ENCODE data around the gene ITIH1.
"Not testable (repeated sequence)": the region's sequence is repeated elsewhere in the genome, so short reads cannot be mapped to it uniquely, and the experiment has no call there.

ITIH1 gene

DNA sequence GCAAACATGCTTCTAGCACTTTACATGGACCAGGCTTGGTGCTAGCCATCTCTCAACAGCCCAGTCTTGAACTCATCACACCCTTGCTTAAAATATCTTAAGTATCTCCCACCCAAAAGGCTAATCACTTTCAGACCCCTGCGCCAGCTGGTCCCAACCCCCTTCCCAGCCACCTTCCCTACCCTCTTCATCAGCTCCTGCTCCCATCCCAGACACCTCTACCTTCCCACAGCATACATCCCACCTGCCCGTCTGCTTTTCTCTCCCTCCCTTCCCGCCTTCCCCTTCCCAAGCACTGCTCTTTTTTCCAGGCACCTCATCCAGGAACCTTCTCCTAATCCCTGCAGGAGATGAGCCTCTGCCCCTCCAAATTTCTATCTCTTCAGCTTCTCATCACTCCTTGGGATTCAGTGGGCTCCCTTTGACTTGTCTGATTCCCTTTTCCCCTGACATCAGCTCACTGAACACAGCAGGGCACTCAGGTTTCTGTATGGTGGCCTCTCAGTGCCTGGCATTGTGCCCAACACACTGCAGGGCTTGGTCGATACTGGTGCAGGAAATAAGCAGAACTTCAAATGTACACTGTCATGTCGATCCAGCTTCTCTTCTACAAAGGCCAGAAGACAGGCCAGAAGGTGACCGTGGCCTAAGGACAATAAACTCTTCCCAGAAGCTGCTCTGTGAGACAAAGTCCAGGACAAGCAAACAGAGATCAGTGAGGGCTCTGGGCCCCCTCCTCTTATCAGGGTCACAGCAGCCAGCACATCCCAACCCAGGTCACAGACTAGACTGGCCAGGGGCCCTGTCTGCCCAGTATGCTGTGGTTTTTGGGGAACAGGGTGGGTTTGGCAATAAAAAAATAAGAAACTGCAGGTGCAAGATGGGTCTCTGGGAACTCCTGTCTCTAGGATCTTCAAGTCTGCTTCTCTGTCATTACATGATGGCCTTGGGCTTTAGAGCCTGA, 2.2 kb upstream of the ITIH1 start:
- no peaks in the 10 kb centered on the region for H3K27me3 ChIP-seq (replicated peaks; ENCODE audit: insufficient read depth, low read length)
- H2AFZ ChIP-seq (ENCODE audit: low read length), result peak overlapping the region; percentile 3; the same call in 1 of the 2 replicates
- H4K20me1 ChIP-seq (ENCODE audit: insufficient read depth, low read length), result no peaks in the 10 kb centered on the region
- H3K4me2 ChIP-seq (ENCODE audit: low read depth, low read length), result no peak overlapping the region
- no peak overlapping the region for H3K4me3 ChIP-seq (ENCODE audit: low read length)
- H3K27ac ChIP-seq (ENCODE audit: low read length), result no peak overlapping the region
- peaks cover under 1% of the 10 kb centered on the region for H3K79me2 ChIP-seq (ENCODE audit: low read length)
- H3K9me2 ChIP-seq (replicated peaks; ENCODE audit: insufficient read depth, low read length), result no peaks in the 10 kb centered on the region
- H3F3A ChIP-seq (ENCODE audit: insufficient read depth, low read length), result 0 out of 2 replicates have a peak, but pooled peaks cover under 1% of the 10 kb centered on the region
- H3K9me3 ChIP-seq (replicated peaks; ENCODE audit: insufficient read depth, low read length), result no peaks in the 10 kb centered on the region
- no peak for DNase-seq
- H3K4me1 ChIP-seq (ENCODE audit: low read length), result 0 out of 2 replicates have a peak, but pooled peaks cover 2% of the 10 kb centered on the region
- H3K36me3 ChIP-seq (replicated peaks; ENCODE audit: insufficient read depth, low read length), result no peaks in the 10 kb centered on the region
- H3K9ac ChIP-seq (ENCODE audit: low read length), result no peak overlapping the region
- TF ChIP-seq EZH2phosphoT487 (IDR thresholded peaks at IDR 0.05; ENCODE audit: low read length), result no peak
- TF ChIP-seq, protein P1, sequence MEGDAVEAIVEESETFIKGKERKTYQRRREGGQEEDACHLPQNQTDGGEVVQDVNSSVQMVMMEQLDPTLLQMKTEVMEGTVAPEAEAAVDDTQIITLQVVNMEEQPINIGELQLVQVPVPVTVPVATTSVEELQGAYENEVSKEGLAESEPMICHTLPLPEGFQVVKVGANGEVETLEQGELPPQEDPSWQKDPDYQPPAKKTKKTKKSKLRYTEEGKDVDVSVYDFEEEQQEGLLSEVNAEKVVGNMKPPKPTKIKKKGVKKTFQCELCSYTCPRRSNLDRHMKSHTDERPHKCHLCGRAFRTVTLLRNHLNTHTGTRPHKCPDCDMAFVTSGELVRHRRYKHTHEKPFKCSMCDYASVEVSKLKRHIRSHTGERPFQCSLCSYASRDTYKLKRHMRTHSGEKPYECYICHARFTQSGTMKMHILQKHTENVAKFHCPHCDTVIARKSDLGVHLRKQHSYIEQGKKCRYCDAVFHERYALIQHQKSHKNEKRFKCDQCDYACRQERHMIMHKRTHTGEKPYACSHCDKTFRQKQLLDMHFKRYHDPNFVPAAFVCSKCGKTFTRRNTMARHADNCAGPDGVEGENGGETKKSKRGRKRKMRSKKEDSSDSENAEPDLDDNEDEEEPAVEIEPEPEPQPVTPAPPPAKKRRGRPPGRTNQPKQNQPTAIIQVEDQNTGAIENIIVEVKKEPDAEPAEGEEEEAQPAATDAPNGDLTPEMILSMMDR (IDR thresholded peaks at IDR 0.05; ENCODE audit: low read length), result no peak
- TF ChIP-seq EZH2 (optimal IDR thresholded peaks at IDR 0.05; ENCODE audit: low read depth, low read length), result no peak

DNA sequence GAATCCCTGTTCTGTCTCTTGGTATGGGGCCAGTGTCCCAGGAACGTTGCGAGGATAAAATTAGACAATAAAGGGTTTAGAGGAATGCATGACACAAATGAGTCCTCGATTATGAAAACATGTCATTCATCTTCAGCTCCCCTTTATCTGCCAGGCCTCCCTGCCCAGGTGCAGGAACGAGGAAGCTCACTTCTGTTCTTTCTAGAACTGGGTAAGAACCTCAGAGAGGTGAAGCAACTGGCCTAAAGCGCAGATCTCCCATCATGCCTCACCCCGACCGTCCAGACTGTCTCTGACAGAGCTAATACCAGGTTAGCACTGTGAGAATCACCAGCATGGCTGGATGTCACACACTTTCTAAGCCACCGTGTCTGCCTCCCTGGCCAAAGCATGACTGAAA, 1.5 kb upstream of the ITIH1 start:
- Histone ChIP-seq H3K9ac (ENCODE audit: low read length) (no peak overlapping the region), H3K9me2 (replicated peaks; ENCODE audit: insufficient read depth, low read length) (no peaks in the 10 kb centered on the region), H3K27me3 (replicated peaks; ENCODE audit: insufficient read depth, low read length) (no peaks in the 10 kb centered on the region), H3K4me2 (ENCODE audit: low read depth, low read length) (no peak overlapping the region), H2AFZ (ENCODE audit: low read length) (peak overlapping the region; percentile 3; the same call in 1 of the 2 replicates), H3K4me3 (ENCODE audit: low read length) (no peak overlapping the region), H3F3A (ENCODE audit: insufficient read depth, low read length) (no peaks in the 10 kb centered on the region), H3K4me1 (ENCODE audit: low read length) (0 out of 2 replicates have a peak, but pooled peaks cover 2% of the 10 kb centered on the region), H3K36me3 (replicated peaks; ENCODE audit: insufficient read depth, low read length) (no peaks in the 10 kb centered on the region), H3K27ac (ENCODE audit: low read length) (no peak overlapping the region), H3K79me2 (ENCODE audit: low read length) (no peaks in the 10 kb centered on the region), H3K9me3 (replicated peaks; ENCODE audit: insufficient read depth, low read length) (no peaks in the 10 kb centered on the region), H4K20me1 (ENCODE audit: insufficient read depth, low read length) (no peaks in the 10 kb centered on the region)
- DNase-seq, result no peak
- TF ChIP-seq EZH2phosphoT487 (IDR thresholded peaks at IDR 0.05; ENCODE audit: low read length) (no peak), EZH2 (optimal IDR thresholded peaks at IDR 0.05; ENCODE audit: low read depth, low read length) (no peak)
- TF ChIP-seq, protein P1 (IDR thresholded peaks at IDR 0.05; ENCODE audit: low read length), result no peak

DNA sequence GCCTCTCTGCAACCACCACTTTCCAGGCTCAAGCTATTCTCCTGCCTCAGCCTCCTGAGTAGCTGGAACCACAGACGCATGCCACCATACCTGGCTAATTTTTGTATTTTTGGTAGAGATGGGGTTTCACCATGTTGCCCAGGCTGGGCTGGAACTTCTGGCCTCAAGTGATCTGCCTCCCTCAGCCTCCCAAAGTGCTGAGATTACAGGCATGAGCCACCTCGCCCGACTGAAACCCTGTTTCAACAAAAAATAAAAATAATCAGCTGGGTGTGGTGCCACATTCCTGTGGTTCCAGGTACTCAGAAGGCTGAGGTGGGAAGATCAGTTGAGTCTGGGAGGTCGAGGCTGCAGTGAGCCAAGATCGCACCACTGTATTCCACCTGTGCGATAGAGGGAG, 913 bp upstream of the ITIH1 start:
- not testable (repeated sequence) for H3K27me3 ChIP-seq (replicated peaks; ENCODE audit: insufficient read depth, low read length); H4K20me1 ChIP-seq (ENCODE audit: insufficient read depth, low read length); H3K36me3 ChIP-seq (replicated peaks; ENCODE audit: insufficient read depth, low read length); H3F3A ChIP-seq (ENCODE audit: insufficient read depth, low read length); H3K27ac ChIP-seq (ENCODE audit: low read length); H3K79me2 ChIP-seq (ENCODE audit: low read length); H3K9me2 ChIP-seq (replicated peaks; ENCODE audit: insufficient read depth, low read length); DNase-seq; H3K9me3 ChIP-seq (replicated peaks; ENCODE audit: insufficient read depth, low read length); H3K9ac ChIP-seq (ENCODE audit: low read length); H2AFZ ChIP-seq (ENCODE audit: low read length); H3K4me1 ChIP-seq (ENCODE audit: low read length); H3K4me3 ChIP-seq (ENCODE audit: low read length); H3K4me2 ChIP-seq (ENCODE audit: low read depth, low read length)

Data from MM.1S (cell line).